C4-2B (cell line): ENCODE measurements around the gene GMPR.

Experiments
- ZFX ChIP-seq: fragments of 450-650 bp; IDR thresholded peaks from 2 replicates; pipeline ENCODE4 v1.6.1; 2017
- TF ChIP-seq, protein P1 (sequence below): fragments of 450-650 bp; conservative IDR thresholded peaks from 2 replicates; pipeline ENCODE4 v1.5.1; 2017; ENCODE audit warnings: mild to moderate bottlenecking

DNA sequence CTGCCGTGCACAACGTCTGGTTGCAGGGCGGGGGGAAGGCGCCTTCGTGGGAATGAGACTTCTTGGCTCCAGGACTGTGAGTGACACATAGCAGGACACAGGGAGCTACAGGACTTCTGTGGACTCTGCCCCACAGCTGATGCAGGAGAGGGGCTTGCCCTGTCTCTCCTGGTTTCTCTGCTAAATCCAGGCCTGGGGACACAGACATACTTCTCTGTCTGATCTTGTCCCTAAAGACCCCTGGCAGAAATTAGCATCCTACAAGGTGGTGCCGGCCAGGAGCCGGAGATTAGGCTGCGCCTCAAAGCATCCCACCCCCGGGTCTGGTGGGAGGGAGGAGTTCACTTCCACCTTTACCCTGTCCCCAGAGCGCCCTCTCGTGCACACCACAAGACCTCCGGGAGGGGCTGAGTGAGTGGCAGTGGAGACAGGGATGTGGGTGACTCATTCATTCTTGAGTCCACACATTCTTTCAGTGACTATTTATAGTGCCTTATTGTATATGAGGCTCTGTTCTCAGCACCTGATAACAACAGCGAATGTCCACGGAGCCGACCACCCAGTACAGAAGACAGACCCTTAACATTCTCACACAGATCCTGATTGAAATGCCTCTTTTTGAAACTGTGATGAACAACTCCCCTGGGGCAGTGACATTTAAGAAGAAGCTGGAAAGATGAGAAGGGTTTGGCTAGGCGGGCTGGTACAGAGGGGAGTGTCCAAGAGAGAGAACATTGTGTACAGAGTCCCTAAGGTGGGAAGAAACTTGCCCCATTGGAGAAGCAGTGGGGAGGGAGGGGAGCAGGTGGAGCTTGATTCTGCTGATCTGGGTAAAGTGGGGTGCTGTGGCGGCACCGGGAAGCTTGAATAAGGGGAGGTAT is 39.0 kb downstream of the GMPR start:
- TF ChIP-seq, protein P1, sequence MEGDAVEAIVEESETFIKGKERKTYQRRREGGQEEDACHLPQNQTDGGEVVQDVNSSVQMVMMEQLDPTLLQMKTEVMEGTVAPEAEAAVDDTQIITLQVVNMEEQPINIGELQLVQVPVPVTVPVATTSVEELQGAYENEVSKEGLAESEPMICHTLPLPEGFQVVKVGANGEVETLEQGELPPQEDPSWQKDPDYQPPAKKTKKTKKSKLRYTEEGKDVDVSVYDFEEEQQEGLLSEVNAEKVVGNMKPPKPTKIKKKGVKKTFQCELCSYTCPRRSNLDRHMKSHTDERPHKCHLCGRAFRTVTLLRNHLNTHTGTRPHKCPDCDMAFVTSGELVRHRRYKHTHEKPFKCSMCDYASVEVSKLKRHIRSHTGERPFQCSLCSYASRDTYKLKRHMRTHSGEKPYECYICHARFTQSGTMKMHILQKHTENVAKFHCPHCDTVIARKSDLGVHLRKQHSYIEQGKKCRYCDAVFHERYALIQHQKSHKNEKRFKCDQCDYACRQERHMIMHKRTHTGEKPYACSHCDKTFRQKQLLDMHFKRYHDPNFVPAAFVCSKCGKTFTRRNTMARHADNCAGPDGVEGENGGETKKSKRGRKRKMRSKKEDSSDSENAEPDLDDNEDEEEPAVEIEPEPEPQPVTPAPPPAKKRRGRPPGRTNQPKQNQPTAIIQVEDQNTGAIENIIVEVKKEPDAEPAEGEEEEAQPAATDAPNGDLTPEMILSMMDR = no peak
- no peak for TF ChIP-seq ZFX
